ENCODE data around the gene GRID1. TPM values are rescaled to one million over a fixed set of nuclear protein-coding genes. Genes with fewer than 3 reads are reported as not detected.
"Not testable (repeated sequence)": the region's sequence is repeated elsewhere in the genome, so short reads cannot be mapped to it uniquely, and the experiment has no call there.

The GRID1 gene
- polyA plus RNA-seq, 1 donor (not counting 4 experiments of a cell fraction or from before 2014, with no cell fraction given) = 0.01 TPM

DNA sequence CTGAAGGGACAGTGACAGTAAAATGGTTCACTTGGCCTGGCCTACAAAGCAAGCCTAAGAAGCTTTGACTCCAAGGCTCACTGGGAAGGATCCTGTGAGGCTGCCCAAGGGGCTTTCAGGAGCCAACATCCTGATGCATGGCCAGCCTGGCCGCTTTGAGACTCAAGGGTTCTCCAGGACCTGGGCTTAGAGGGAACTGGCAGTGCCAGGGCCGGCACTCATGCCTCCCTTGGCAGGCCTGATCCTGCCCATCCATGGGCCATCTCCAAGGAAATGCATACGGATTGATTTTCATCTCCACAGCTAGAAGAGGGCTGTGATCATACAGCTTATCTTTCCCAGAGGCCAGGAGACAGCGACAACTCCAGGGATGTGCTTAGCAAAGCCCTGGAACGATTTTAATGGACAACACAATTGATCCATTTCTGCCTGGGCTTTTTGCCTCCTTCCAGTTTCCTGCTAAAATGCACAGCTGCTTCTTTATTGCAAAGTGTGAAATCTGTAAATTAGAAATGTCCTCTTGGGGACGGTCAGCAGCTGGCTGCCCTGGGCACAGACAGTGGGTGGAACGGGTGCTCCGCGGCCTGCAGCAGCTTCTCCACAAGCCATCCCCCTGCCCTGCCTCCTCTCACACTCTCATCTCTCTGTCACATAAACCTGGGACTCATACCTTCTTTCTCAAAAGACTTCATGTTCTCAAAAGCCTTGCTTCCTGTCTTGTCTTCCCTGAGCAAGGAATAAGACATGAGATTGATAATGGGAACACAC lies 288.5 kb downstream of the GRID1 start:
- Histone ChIP-seq H2AFZ (ENCODE audit: control insufficient read depth, low read length) (no peak overlapping the region), H3K79me2 (ENCODE audit: control insufficient read depth, insufficient read depth, low read length) (no peaks in the 10 kb centered on the region), H3K27ac (ENCODE audit: control insufficient read depth, insufficient read depth, low read length) (no peak overlapping the region), H3K4me1 (ENCODE audit: control insufficient read depth, extremely low read depth, insufficient read depth, low read length) (no peaks in the 10 kb centered on the region), H3K4me3 (ENCODE audit: control insufficient read depth in 2 of 3, extremely low read depth in 1 of 3, insufficient read depth in 2 of 3, low read depth in 1 of 3, low read length in 3 of 3) (no peak overlapping the region), H3K27me3 (ENCODE audit: control insufficient read depth, extremely low read depth, insufficient read depth, low read length) (no peaks in the 10 kb centered on the region), H4K20me1 (ENCODE audit: control insufficient read depth, extremely low read depth, insufficient read depth, low read length) (no peaks in the 10 kb centered on the region), H3K36me3 (ENCODE audit: control insufficient read depth in 2 of 2, extremely low read depth in 1 of 2, insufficient read depth in 2 of 2, low read length in 2 of 2) (no peaks in the 10 kb centered on the region), H3K9me3 (ENCODE audit: control insufficient read depth, low read depth, low read length) (no peaks in the 10 kb centered on the region), H3K9ac (ENCODE audit: control insufficient read depth, extremely low read depth, insufficient read depth, low read length) (no peak overlapping the region), H3K9me1 (ENCODE audit: control insufficient read depth, extremely low read depth, insufficient read depth, low read length) (no peaks in the 10 kb centered on the region), H3K4me2 (ENCODE audit: control insufficient read depth, extremely low read depth, insufficient read depth, low read depth, low read length) (no peak overlapping the region)
- dilution Hi-C loops (cut with MboI; ENCODE audit: extremely low pct_ligation_motif_present, low sequenced_read_pairs) = no loop called here
- DNase-seq (ENCODE audit: low read depth, low spot score) = no peak
- TF ChIP-seq EZH2 (IDR thresholded peaks at IDR 0.05; ENCODE audit: low read length) = no peak
- TF ChIP-seq, protein P1, sequence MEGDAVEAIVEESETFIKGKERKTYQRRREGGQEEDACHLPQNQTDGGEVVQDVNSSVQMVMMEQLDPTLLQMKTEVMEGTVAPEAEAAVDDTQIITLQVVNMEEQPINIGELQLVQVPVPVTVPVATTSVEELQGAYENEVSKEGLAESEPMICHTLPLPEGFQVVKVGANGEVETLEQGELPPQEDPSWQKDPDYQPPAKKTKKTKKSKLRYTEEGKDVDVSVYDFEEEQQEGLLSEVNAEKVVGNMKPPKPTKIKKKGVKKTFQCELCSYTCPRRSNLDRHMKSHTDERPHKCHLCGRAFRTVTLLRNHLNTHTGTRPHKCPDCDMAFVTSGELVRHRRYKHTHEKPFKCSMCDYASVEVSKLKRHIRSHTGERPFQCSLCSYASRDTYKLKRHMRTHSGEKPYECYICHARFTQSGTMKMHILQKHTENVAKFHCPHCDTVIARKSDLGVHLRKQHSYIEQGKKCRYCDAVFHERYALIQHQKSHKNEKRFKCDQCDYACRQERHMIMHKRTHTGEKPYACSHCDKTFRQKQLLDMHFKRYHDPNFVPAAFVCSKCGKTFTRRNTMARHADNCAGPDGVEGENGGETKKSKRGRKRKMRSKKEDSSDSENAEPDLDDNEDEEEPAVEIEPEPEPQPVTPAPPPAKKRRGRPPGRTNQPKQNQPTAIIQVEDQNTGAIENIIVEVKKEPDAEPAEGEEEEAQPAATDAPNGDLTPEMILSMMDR (optimal IDR thresholded peaks at IDR 0.05 in 1 of 3, IDR thresholded peaks at IDR 0.05 in 1 of 3, conservative IDR thresholded peaks at IDR 0.05 in 1 of 3; ENCODE audit: extremely low read depth in 1 of 3, insufficient read depth in 2 of 3, low read length in 3 of 3) = no peak
- no peak for FAIRE-seq

DNA sequence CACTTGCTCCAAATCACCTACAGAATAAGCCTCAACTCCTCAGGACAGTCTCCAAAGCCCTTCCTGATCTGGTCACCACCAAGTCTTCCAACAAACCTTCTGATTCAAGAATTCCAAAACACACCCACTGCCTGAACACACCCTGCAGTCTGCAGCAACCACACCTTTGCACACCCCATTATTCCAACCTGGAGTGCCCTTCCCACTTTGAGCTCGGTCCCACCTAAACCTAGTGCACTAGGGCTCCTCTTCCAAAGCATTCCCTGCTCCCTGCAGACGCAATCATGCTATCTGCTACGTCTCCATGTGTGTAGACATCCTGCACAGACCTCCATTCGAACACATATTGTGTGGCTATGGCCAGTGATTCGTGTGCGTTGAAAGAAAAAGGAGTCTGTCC lies 289.3 kb downstream of the GRID1 start:
- Histone ChIP-seq H3K79me2 (ENCODE audit: control insufficient read depth, insufficient read depth, low read length) (no peaks in the 10 kb centered on the region), H3K36me3 (ENCODE audit: control insufficient read depth in 2 of 2, extremely low read depth in 1 of 2, insufficient read depth in 2 of 2, low read length in 2 of 2) (no peaks in the 10 kb centered on the region), H3K4me1 (ENCODE audit: control insufficient read depth, extremely low read depth, insufficient read depth, low read length) (no peaks in the 10 kb centered on the region), H3K9me3 (ENCODE audit: control insufficient read depth, low read depth, low read length) (no peaks in the 10 kb centered on the region), H3K27me3 (ENCODE audit: control insufficient read depth, extremely low read depth, insufficient read depth, low read length) (no peaks in the 10 kb centered on the region), H3K4me2 (ENCODE audit: control insufficient read depth, extremely low read depth, insufficient read depth, low read depth, low read length) (no peak overlapping the region), H3K9me1 (ENCODE audit: control insufficient read depth, extremely low read depth, insufficient read depth, low read length) (no peaks in the 10 kb centered on the region), H3K9ac (ENCODE audit: control insufficient read depth, extremely low read depth, insufficient read depth, low read length) (no peak overlapping the region), H2AFZ (ENCODE audit: control insufficient read depth, low read length) (no peak overlapping the region), H3K4me3 (ENCODE audit: control insufficient read depth in 2 of 3, extremely low read depth in 1 of 3, insufficient read depth in 2 of 3, low read depth in 1 of 3, low read length in 3 of 3) (no peak overlapping the region), H3K27ac (ENCODE audit: control insufficient read depth, insufficient read depth, low read length) (no peak overlapping the region), H4K20me1 (ENCODE audit: control insufficient read depth, extremely low read depth, insufficient read depth, low read length) (no peaks in the 10 kb centered on the region)
- FAIRE-seq (no peak), DNase-seq (ENCODE audit: low read depth, low spot score) (no peak)
- dilution Hi-C loops (cut with MboI; ENCODE audit: extremely low pct_ligation_motif_present, low sequenced_read_pairs) = no loop called here
- TF ChIP-seq EZH2 (IDR thresholded peaks at IDR 0.05; ENCODE audit: low read length) = no peak
- TF ChIP-seq, protein P1 (optimal IDR thresholded peaks at IDR 0.05 in 1 of 3, IDR thresholded peaks at IDR 0.05 in 1 of 3, conservative IDR thresholded peaks at IDR 0.05 in 1 of 3; ENCODE audit: extremely low read depth in 1 of 3, insufficient read depth in 2 of 3, low read length in 3 of 3) = no peak

DNA sequence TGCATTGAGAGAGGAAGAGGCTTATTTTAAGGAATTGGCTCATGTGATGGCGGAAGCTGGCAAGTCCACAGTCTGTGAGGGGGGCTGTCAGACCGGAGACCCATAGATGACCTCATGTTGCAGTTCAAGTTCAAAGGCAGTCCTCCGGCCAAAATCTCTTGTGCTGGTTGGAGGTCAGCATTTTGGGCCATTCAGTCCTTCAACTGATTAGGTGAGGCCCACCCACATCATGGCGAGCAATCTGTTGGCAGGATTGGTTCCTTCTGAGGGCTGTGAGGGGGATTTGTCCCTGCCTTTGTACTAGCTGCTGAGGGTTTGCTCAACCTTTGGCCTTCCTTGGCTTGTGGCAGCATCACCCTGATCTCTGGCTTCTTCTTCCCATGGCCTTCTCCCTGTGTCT lies 290.1 kb downstream of the GRID1 start:
- H3K79me2 ChIP-seq (ENCODE audit: control insufficient read depth, insufficient read depth, low read length); H3K36me3 ChIP-seq (ENCODE audit: control insufficient read depth in 2 of 2, extremely low read depth in 1 of 2, insufficient read depth in 2 of 2, low read length in 2 of 2); H3K9me1 ChIP-seq (ENCODE audit: control insufficient read depth, extremely low read depth, insufficient read depth, low read length); H3K9ac ChIP-seq (ENCODE audit: control insufficient read depth, extremely low read depth, insufficient read depth, low read length); H3K4me1 ChIP-seq (ENCODE audit: control insufficient read depth, extremely low read depth, insufficient read depth, low read length); H3K4me2 ChIP-seq (ENCODE audit: control insufficient read depth, extremely low read depth, insufficient read depth, low read depth, low read length); H3K4me3 ChIP-seq (ENCODE audit: control insufficient read depth in 2 of 3, extremely low read depth in 1 of 3, insufficient read depth in 2 of 3, low read depth in 1 of 3, low read length in 3 of 3); H2AFZ ChIP-seq (ENCODE audit: control insufficient read depth, low read length); H3K27me3 ChIP-seq (ENCODE audit: control insufficient read depth, extremely low read depth, insufficient read depth, low read length); H3K9me3 ChIP-seq (ENCODE audit: control insufficient read depth, low read depth, low read length); DNase-seq (ENCODE audit: low read depth, low spot score); FAIRE-seq; H3K27ac ChIP-seq (ENCODE audit: control insufficient read depth, insufficient read depth, low read length); H4K20me1 ChIP-seq (ENCODE audit: control insufficient read depth, extremely low read depth, insufficient read depth, low read length); dilution Hi-C loops (cut with MboI; ENCODE audit: extremely low pct_ligation_motif_present, low sequenced_read_pairs): not testable (repeated sequence)
